GM15510 (cell line): ENCODE results near the gene RGL3.

ENCODE experiments used
- POLR2A ChIP-seq: IDR thresholded peaks from 3 replicates; pipeline ENCODE4 v1.6.1; 2011; ENCODE audit warnings: borderline replicate concordance; ENCODE audit not compliant: insufficient read length; ENCODE audit errors: extremely low read depth

RGL3 gene

DNA sequence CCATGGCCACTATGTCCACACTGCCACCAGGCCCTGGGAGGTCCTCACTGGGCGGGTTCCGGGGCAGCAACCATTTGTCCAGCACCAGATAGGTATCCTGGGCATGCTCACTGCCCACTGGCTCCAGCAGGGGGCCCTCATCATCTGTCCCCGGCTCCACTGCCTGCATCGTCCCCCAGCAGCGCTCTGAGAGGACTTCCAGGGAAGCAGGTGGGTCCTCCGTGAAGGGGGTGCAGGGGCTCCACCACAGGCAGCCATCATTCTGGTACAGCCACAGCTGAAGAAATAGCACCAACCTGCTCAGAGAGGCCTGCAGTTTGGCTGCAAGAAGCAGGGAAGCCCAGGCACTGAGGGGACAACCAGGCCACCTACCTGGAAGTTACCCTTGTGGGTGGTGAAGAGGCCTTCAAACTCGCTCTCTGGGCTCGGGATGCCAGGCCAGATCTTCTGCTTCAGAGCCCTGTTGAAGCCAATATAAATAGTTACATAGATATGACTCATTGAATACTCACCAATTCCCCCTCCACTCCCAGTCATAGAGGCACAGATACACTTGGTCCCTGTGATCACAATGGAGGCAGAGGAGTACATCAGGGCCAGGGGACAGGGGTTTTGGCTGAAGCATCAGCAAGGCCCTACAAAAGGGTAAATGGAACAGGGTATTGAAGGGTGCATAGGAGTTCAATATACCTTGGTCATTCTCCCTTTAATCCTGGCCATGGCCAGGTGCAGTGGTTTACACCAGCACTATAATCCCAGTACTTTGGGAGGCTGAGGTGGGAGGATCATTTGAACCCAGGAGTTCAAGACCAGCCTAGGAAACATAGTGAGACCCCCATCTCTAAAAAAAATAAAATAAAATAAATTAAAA is 40.6 kb downstream of the RGL3 start:
- TF ChIP-seq POLR2A, result no peak

- TF ChIP-seq POLR2A, result no peak
These were observed 41.4 kb downstream of the RGL3 start for GRCh38 chr19:11377756-11378155.

- no peak for TF ChIP-seq POLR2A
These were observed 41.9 kb downstream of the RGL3 start for GRCh38 chr19:11377237-11377636.

DNA sequence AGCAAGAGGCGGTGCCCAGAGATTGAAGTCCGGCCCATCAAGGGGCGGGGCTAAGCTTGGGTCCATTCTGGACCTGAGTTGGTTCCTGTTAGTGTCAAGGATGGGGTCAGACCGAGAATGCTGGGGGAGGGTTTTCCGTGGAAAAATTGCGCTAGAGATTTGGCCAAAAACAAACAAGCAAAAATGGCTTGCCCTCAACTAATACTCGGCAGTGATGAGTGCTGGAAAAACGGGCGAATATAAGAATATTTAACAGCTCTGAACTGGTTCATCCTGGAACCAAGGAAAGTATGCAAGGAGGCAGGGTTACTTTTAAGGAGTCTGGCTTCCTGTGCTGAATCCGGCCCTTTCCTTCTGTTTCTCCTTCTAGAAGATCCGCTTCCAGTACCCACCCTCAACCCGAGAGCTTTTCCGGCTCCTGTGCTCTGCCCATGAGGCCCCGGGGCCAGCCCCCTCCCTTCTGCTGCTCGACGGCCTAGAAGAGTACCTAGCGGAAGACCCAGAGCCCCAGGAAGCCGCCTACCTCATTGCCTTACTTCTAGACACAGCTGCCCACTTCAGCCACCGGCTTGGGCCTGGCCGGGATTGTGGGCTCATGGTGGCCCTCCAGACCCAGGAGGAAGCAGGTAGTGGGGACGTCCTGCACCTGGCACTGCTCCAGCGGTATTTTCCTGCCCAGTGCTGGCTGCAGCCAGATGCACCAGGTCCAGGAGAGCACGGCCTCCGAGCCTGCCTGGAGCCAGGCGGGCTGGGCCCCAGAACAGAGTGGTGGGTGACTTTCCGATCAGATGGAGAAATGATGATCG is 43.8 kb downstream of the RGL3 start:
- peak; percentile 59 for TF ChIP-seq POLR2A

DNA sequence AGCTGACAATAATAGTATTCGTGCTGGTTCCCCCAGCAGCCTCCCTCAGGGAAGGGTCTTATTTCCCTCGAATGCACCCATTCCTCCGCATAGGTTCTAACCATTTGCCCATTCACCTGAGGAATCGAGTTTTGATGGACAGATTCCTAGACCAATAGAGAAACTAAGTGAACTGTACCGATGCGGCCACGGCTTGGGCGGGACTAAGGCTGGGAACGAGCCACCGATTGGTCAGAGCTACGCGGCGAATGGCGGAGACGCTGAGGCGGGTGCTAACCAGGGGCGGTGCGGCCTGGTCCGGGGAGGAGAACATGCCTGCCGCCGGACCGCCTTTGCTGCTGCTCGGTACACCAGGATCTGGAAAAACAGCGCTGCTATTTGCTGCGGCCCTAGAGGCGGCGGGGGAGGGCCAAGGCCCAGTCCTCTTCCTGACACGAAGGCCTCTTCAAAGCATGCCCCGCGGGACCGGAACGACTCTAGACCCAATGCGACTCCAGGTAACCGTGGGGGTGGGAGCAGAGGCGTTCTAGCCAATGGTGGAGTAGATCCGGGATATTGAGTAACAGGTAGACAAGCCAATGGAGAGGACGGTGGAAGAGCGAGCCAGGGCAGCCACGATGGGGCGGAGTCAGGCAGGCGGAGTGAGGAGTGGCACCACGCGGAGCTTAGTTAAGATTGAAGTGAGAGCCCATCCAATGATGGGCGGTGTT is 44.5 kb downstream of the RGL3 start, which contains the start of gene SWSAP1:
Gene SWSAP1 (plus strand): TSS at position 234 of the 710 bp plus-strand sequence. CDS start 15 bp downstream, at position 249.
- TF ChIP-seq POLR2A, result peak; percentile 75

- no peak for TF ChIP-seq POLR2A
These were observed 45.2 kb downstream of the RGL3 start for GRCh38 chr19:11373885-11374432.

DNA sequence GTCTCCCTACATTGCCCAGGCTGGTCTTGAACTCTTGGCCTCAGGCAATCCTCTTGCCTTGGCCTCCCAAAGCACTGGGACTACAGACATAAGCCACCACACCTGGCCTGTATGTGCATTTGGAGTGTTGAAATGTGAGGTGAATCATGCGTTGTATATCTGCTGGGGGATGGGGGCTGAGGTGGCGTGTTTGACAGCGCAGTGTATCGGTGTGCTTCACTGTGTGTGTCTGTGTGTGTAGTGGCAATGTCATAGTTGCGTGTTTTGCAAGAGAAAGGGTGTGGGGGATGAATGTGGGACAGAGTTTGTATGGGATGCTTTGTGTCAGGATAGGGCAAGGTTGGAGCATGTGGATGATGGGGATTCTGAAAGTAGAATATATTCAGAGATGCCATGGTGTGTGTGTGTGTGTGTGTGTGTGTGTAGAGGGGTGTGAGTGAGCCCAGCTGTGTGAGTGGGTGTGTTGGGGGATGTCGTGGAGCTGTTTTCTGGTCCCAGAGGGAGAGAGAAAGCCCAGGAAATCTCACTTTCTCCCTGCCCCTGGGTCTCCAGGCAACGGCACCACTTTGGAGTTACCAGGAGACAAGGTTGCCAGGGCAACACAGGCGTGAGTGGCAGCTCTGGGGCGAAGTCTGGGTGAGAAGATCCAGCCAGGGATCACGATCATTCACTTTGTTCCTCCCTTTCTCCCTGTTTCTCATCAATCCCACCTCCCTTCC is 45.8 kb downstream of the RGL3 start:
- no peak for TF ChIP-seq POLR2A

DNA sequence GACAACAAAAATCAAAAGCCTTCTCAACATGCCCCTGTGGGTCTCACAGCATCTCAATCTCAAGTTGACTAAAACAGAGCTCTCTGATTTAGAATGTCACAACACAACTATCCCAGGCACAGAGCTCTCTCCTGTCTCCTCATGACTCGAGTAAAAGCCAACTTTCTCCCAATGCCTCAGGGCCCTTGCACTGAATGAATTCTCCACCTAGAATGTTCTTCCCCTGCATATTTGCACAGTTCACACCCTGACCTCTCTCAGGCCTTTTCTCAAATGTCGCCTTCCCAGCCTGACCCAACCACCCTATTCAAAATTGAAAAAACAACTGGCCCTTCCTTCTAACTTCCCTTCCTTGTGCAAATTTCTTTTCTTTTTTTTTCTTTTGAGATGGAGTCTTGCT is 48.4 kb downstream of the RGL3 start:
- TF ChIP-seq POLR2A, result no peak

DNA sequence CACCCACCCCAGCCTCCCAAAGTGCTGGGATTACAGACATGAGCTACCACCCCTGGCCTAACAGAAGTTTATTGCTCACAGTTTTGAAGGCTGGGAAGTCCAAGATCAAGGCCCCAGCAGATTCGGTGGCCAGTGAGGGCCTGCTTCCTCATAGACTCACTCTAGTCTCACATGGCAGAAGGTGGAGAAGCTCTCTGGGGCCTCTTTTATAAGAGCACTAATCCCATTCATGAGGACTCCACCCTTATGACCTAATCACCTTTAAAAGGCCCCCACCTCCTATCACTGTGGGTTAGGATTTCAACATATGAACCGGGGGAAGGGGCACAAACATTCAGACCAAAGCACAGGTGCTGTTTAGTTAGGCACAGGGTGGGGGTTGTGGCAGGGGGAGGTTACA is 51.6 kb downstream of the RGL3 start:
- TF ChIP-seq POLR2A, result no peak

DNA sequence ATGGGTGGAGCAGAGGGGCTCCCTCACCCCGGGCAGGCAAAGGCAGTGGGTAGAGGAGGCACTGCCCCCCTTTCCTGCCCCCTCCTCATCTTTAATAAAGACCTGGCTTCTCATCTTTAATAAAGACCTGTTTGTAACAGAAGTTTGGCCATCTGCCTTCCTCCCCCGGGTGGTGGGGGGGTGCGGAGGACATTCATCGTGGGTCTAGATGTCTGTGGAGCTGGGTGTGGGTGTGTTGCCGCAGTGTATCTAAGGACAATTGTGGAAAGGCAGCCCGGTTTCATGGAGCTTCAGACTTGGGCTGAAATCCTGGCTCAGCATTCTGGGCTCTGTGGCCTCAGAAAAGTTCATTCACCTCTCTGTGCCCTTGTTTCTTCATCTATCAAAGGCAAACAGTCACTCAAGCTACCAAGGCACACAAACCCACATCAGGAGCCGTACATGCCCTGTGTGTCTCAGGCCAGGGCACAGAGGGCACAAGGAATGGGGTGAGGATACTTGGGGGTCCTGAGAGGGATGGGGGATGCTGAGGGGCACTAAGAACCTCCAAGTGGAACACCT is 53.5 kb downstream of the RGL3 start:
- TF ChIP-seq POLR2A, result no peak

GRCh38 chr19:11364935-11365334 is 54.2 kb downstream of the RGL3 start:
- no peak for TF ChIP-seq POLR2A

- TF ChIP-seq POLR2A, result no peak
These were observed 54.7 kb downstream of the RGL3 start for GRCh38 chr19:11364296-11364904.

- no peak for TF ChIP-seq POLR2A
These were observed 55.2 kb downstream of the RGL3 start for GRCh38 chr19:11363881-11364280.
